Transverse colon (tissue), 4 donors: ENCODE measurements around the gene UBTF. TPM values are rescaled to one million over a fixed set of nuclear protein-coding genes. Genes with fewer than 3 reads are reported as not detected.

Experiments used
- DNase-seq: peaks from one replicate; pipeline ENCODE4 v3.0.0-alpha.2; 2019
- H3K27ac ChIP-seq, 4 donors: fragments of 200-600 bp; sonication (generic); 2 replicates each; pipeline ENCODE4 v1.5.1; 2016 to 2018; ENCODE audit warnings: inconsistent platforms in 4 of 4
- H3K27me3 ChIP-seq: fragments of 200-600 bp; sonication (generic); 2 replicates; pipeline ENCODE4 v1.5.1; 2017; ENCODE audit warnings: inconsistent platforms
- H3K36me3 ChIP-seq, 4 donors: fragments of 200-600 bp; sonication (generic); 2 replicates each; pipeline ENCODE4 v1.5.1; 2017 to 2019; ENCODE audit warnings: inconsistent platforms in 4 of 4
- H3K4me1 ChIP-seq, 4 donors: fragments of 200-600 bp; sonication (generic); 2 replicates each; pipeline ENCODE4 v1.5.1; 2017 to 2020; ENCODE audit warnings: inconsistent platforms in 4 of 4
- H3K4me3 ChIP-seq, 4 donors: fragments of 200-600 bp; sonication (generic); 1 replicate in 1 of 4; 2 replicates in 3 of 4; pipeline versions ENCODE4 v1.5.1 to v1.6.1; 2017 to 2019; ENCODE audit warnings: inconsistent platforms in 4 of 4
- H3K9me3 ChIP-seq, 2 donors: fragments of 200-600 bp; sonication (generic); 2 replicates each; pipeline ENCODE4 v1.5.1; 2017 to 2019; ENCODE audit warnings: inconsistent platforms in 2 of 2
- EP300 ChIP-seq: sonication (generic); formaldehyde crosslinking; IDR thresholded peaks from one replicate; pipeline ENCODE4 v1.6.1; 2017; ENCODE audit warnings: antibody characterized with exemption, low read depth
- POLR2A ChIP-seq: fragments of 450-650 bp; IDR thresholded peaks from one replicate; pipeline ENCODE4 v1.6.1; 2016; ENCODE audit warnings: antibody characterized with exemption, mild to moderate bottlenecking, moderate library complexity
- POLR2AphosphoS5 ChIP-seq, 3 donors: sonication (generic); formaldehyde crosslinking; IDR thresholded peaks; one replicate each; pipeline ENCODE4 v1.6.1; 2016; ENCODE audit warnings: antibody characterized with exemption in 3 of 3
- WGBS, 2 donors: methylation state at CpG; one replicate each; pipeline ENCODE4 v1.1.5; 2018; ENCODE audit warnings: low coverage in 1 of 2; 5-methylcytosine and 5-hydroxymethylcytosine counted together
- in situ Hi-C, 4 donors: fragments of 200-750 bp; cut with MboI; loops; one replicate each; pipeline versions ENCODE4 v1.15.0 to v1.15.1; 2017; ENCODE audit warnings: low sequenced_read_pairs in 3 of 4, low pct_ligation_motif_present in 1 of 4, low pct_unique_long_range_greater_than_20kb in 1 of 4
- intact Hi-C: fragments of 100-400 bp; cut with DNase I; formaldehyde crosslinking; loops from one replicate; pipeline ENCODE4 v1.15.1; 2023; ENCODE audit warnings: low total_unique reads
- total RNA-seq, 4 donors: library from RNA; depleted of rRNA; stranded (reverse); fragments of >200 nt; gene quantifications; one replicate each; pipeline ENCODE4 v1.1.0, GENCODE V29; 2016
- TF ChIP-seq, protein P1 (sequence below), 5 experiments: fragments of 200-600 bp in 3 of 5; fragments of 450-650 bp in 2 of 5; sonication (generic) in 3 of 5; IDR thresholded peaks; 1 replicate in 2 of 5; 2 replicates in 3 of 5; pipeline ENCODE4 v1.5.1; 2016 to 2017; ENCODE audit warnings: antibody characterized with exemption in 5 of 5, inconsistent platforms in 3 of 5, mild to moderate bottlenecking in 2 of 5, moderate library complexity in 1 of 5

Gene UBTF
- total RNA-seq, 4 donors from 2014 or later = 49.4 to 61.6 (median 60.4) TPM

DNA sequence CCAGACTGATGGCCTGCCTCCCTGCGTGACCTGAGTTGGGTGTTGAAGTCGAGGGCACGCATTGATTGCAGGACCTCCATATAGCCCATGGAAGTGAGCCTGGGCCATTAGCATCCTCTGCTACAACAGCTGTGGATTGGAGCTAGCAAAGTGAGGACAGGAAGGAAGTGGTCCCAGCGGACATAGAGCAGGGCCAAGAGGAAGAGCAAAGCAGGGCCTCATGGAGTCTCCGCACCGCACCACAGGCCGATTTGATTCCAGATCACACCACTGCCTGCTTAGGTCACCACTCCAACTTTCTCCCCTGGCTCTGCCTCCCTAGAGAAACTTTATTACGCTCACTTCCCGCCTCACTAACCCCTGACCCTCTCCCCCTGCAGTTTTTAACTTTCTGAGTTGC lies 10.7 kb upstream of the UBTF start:
- in situ Hi-C loops (no loop called here), intact Hi-C loops (no loop called here)
- DNase-seq = no peak
- whole genome bisulfite sequencing, 2 donors = 83 to 87% methylated on average over 2 to 9 of the region's 9 CpGs
- TF ChIP-seq POLR2AphosphoS5 (IDR thresholded peaks at IDR 0.05) (no peak), POLR2A (no peak), EP300 (no peak)
- TF ChIP-seq, protein P1, sequence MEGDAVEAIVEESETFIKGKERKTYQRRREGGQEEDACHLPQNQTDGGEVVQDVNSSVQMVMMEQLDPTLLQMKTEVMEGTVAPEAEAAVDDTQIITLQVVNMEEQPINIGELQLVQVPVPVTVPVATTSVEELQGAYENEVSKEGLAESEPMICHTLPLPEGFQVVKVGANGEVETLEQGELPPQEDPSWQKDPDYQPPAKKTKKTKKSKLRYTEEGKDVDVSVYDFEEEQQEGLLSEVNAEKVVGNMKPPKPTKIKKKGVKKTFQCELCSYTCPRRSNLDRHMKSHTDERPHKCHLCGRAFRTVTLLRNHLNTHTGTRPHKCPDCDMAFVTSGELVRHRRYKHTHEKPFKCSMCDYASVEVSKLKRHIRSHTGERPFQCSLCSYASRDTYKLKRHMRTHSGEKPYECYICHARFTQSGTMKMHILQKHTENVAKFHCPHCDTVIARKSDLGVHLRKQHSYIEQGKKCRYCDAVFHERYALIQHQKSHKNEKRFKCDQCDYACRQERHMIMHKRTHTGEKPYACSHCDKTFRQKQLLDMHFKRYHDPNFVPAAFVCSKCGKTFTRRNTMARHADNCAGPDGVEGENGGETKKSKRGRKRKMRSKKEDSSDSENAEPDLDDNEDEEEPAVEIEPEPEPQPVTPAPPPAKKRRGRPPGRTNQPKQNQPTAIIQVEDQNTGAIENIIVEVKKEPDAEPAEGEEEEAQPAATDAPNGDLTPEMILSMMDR (IDR thresholded peaks at IDR 0.05) = no peak
- Histone ChIP-seq H3K27ac (no peak overlapping the region), H3K9me3 (no peaks in the 10 kb centered on the region), H3K36me3 (no peaks in the 10 kb centered on the region), H3K27me3 (no peaks in the 10 kb centered on the region), H3K4me3 (no peak overlapping the region), H3K4me1 (no peaks in the 10 kb centered on the region)

DNA sequence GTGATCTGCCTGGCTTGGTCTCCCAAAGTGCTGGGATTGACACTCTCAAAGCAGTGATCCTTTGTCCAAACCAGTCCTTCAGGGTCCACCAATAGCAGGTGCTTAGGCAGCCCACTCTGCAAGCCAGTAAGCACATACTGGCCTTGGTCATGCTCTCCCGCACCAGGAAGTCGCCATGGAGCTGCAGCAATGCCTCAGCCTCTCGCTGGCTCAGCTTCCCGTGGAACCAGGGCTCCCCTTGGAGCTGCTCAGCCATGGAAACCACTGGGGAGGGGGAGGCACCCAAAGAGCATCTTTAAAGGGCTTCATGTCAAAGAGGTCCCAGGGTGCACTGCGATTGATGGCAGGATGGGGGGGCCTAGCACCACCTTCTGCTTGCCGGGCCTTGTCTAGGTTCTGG lies 9.6 kb upstream of the UBTF start:
- Histone ChIP-seq H3K4me1 (peaks cover 0 to 7% (median 0%) of the 10 kb centered on the region in 4 donors), H3K9me3 (no peaks in the 10 kb centered on the region), H3K27me3 (no peaks in the 10 kb centered on the region), H3K4me3 (no peak overlapping the region), H3K36me3 (no peaks in the 10 kb centered on the region), H3K27ac (no peak overlapping the region)
- intact Hi-C loops = loop anchor here (5.0 kb wide), 1 partner anchor 88 kb away; no protein-coding TSS in a partner anchor
- WGBS, 2 donors = 93% methylated on average over 6 of the region's 6 CpGs; no CpG with 5 or more reads in 1 of the 2 donors
- TF ChIP-seq POLR2AphosphoS5 (IDR thresholded peaks at IDR 0.05) (no peak), EP300 (no peak), POLR2A (no peak)
- TF ChIP-seq, protein P1 (IDR thresholded peaks at IDR 0.05) = no peak
- in situ Hi-C loops = no loop called here
- DNase-seq = no peak

DNA sequence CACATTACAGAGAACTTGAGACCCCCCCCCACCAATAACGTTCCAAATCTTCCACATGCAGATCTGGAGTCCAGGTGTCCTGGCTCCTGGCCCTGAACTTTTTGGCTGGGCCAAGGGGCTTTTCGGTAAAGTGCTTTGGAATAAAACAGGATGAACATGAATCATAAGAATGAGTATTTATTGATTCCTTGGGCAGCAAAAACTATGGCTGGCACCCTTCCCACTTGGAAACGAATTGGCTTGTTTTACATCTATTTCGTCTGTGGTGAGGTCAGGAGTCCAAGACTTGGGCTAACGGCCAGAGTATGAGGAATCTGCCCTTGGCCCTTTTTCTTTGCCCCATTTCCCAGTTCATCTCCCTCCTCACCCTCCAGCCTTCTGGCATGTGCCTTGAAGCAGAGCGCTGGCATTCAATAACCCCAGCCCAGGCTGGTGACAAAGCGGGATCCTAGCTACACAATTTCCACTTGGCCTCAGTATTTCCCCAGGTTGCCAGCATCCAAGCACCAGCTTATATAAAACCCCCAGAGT lies 4.1 kb upstream of the UBTF start:
- peaks cover 12 to 28% (median 22%) of the 10 kb centered on the region in 4 donors for H3K4me1 ChIP-seq
- in situ Hi-C loops (no loop called here), intact Hi-C loops (no loop called here)
- no peak overlapping the region for H3K4me3 ChIP-seq
- H3K27ac ChIP-seq = peak overlapping the region; percentile 99 to 100 (median 100)
- H3K9me3 ChIP-seq = no peaks in the 10 kb centered on the region
- DNase-seq = peak; percentile 62
- TF ChIP-seq POLR2AphosphoS5 (IDR thresholded peaks at IDR 0.05) = peak in 1 of 3 donors; percentile 52
- TF ChIP-seq, protein P1 (IDR thresholded peaks at IDR 0.05) = no peak
- no peaks in the 10 kb centered on the region for H3K36me3 ChIP-seq
- WGBS, 2 donors = 14 to 32% methylated on average over 5 to 7 of the region's 7 CpGs
- no peaks in the 10 kb centered on the region for H3K27me3 ChIP-seq

DNA sequence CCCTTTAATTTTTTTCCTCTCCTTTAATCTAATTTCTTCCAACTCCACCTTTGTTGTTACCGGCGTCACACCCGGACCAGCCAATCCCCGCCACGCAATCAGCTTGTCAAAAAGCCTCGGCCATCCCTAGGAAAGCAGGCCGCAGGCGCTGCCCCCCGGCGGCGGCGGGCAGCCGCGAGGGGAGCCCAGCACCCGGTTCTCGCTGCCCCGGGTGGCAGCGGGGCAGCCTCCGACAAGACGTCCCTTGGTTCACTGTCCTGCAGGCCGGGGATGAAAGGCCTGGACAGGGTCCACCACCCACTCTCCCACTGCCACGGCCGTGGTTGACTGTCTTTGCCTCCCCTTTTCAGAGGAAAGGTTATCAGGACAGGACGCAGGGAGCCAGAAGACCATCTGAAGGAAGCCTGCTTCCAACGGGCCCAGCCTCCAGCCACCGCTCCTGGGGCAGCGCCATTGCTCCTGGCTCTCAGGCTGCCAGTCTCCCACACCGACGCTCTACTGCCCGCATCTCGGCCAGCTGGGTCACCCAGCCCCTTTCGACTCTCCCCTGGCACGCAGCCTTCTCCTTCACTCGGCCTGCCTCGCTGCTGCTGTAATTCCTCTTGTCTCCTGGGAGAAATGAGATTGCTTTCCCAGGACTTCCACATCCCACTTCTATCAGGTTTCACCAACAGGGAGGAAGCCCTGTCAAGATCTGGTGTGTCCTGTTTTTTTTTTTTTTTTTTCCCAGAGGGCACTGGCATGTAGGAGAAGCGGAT lies 2.8 kb upstream of the UBTF start:
- Histone ChIP-seq H3K27ac (peak overlapping the region; percentile 99 to 100 (median 100)), H3K9me3 (no peaks in the 10 kb centered on the region), H3K27me3 (no peaks in the 10 kb centered on the region), H3K4me1 (peaks cover 21 to 37% (median 32%) of the 10 kb centered on the region in 4 donors), H3K4me3 (peak overlapping the region; percentile 25 to 98 (median 90)), H3K36me3 (no peaks in the 10 kb centered on the region)
- in situ Hi-C loops (no loop called here), intact Hi-C loops (no loop called here)
- WGBS, 2 donors = 9 to 14% methylated on average over 16 to 36 of the region's 36 CpGs
- DNase-seq = peak; percentile 83
- no peak for TF ChIP-seq EP300
- TF ChIP-seq POLR2A = peak; percentile 51
- TF ChIP-seq, protein P1 (IDR thresholded peaks at IDR 0.05) = peak in 2 of 5 experiments; percentile 17 to 24
- peak; percentile 24 to 53 (median 38) for TF ChIP-seq POLR2AphosphoS5 (IDR thresholded peaks at IDR 0.05)
